GM23338 (cell line): Measurements from ENCODE around the gene THSD8. TPM values are rescaled to one million over a fixed set of nuclear protein-coding genes. Genes with fewer than 3 reads are reported as not detected.
A peak's percentile ranks its signal among the peaks of the same experiment; 100 is the strongest.

Experiments
- ATAC-seq: fragments of 200-7000 bp; cut with Tn5 transposase; 3 replicates; pipeline ENCODE4 v1.9.1; 2020
- DNase-seq: peaks from one replicate; pipeline ENCODE4 v3.0.0-alpha.2; 2015; ENCODE audit warnings: low spot score
- H2AFZ ChIP-seq: fragments of 200-600 bp; sonication (generic); 2 replicates; pipeline ENCODE4 v1.8.0; 2016; ENCODE audit warnings: antibody characterized with exemption, mild to moderate bottlenecking, moderate library complexity
- H3F3A ChIP-seq: fragments of 200-600 bp; sonication (generic); replicated peaks from 2 replicates; pipeline ENCODE4 v1.8.0; 2017; ENCODE audit warnings: antibody characterized with exemption, mixed run types, low read depth
- H3K27ac ChIP-seq: fragments of 200-600 bp; sonication (generic); 2 replicates; pipeline ENCODE4 v1.6.1; 2016; ENCODE audit warnings: low read depth
- H3K27me3 ChIP-seq: fragments of 200-600 bp; sonication (generic); 2 replicates; pipeline ENCODE4 v1.8.0; 2016; ENCODE audit warnings: mild to moderate bottlenecking, mixed run types, moderate library complexity; ENCODE audit not compliant: insufficient read depth
- H3K36me3 ChIP-seq: fragments of 200-600 bp; sonication (generic); 2 replicates; pipeline ENCODE4 v1.8.0; 2016; ENCODE audit warnings: mild to moderate bottlenecking; ENCODE audit not compliant: insufficient read depth
- H3K4me1 ChIP-seq: fragments of 200-600 bp; sonication (generic); 2 replicates; pipeline ENCODE4 v1.8.0; 2016; ENCODE audit warnings: mild to moderate bottlenecking, moderate library complexity; ENCODE audit not compliant: insufficient read depth
- H3K4me2 ChIP-seq: fragments of 200-600 bp; sonication (generic); 2 replicates; pipeline ENCODE4 v1.7.1; 2017; ENCODE audit warnings: mixed run types
- H3K4me3 ChIP-seq: fragments of 200-600 bp; sonication (generic); 2 replicates; pipeline ENCODE4 v1.6.1; 2016; ENCODE audit warnings: mixed run types
- H3K79me2 ChIP-seq: fragments of 200-600 bp; sonication (generic); replicated peaks from 2 replicates; pipeline ENCODE4 v1.8.0; 2017; ENCODE audit warnings: mild to moderate bottlenecking; ENCODE audit not compliant: insufficient read depth
- H3K9me2 ChIP-seq: fragments of 200-600 bp; sonication (generic); 2 replicates; pipeline ENCODE4 v1.8.0; 2017; ENCODE audit not compliant: insufficient read depth
- H4K20me1 ChIP-seq: fragments of 200-600 bp; sonication (generic); replicated peaks from 2 replicates; pipeline ENCODE4 v1.8.0; 2017; ENCODE audit warnings: mild to moderate bottlenecking; ENCODE audit not compliant: insufficient read depth
- H3K27ac Mint-ChIP-seq: 2 replicates; pipeline ENCODE4 v1.8.0; 2020; ENCODE audit warnings: inconsistent platforms, mild to moderate bottlenecking, moderate library complexity, mixed read lengths
- H3K27me3 Mint-ChIP-seq: 3 replicates; pipeline ENCODE4 v1.8.0; 2022; ENCODE audit warnings: low read depth, mild to moderate bottlenecking, moderate library complexity, mixed read lengths, inconsistent platforms; ENCODE audit not compliant: insufficient read depth, poor library complexity
- H3K36me3 Mint-ChIP-seq: 3 replicates; pipeline ENCODE4 v1.8.0; 2021; ENCODE audit warnings: low read depth, mild to moderate bottlenecking, inconsistent platforms, moderate library complexity, mixed read lengths
- H3K4me1 Mint-ChIP-seq: 3 replicates; pipeline ENCODE4 v1.8.0; 2020; ENCODE audit warnings: mild to moderate bottlenecking, inconsistent platforms, mixed read lengths
- H3K4me3 Mint-ChIP-seq: 3 replicates; pipeline ENCODE4 v1.8.0; 2021; ENCODE audit warnings: moderate library complexity, mild to moderate bottlenecking, inconsistent platforms, mixed read lengths
- H3K9me3 Mint-ChIP-seq: 3 replicates; pipeline ENCODE4 v1.8.0; 2020; ENCODE audit warnings: moderate library complexity, mild to moderate bottlenecking, inconsistent platforms, mixed read lengths
- CREB1 ChIP-seq: fragments of 250-450 bp; sonication (Bioruptor Pico); IDR thresholded peaks from 2 replicates; pipeline ENCODE4 v1.5.0; 2020; ENCODE audit warnings: low read depth, mild to moderate bottlenecking, moderate library complexity
- CTCF ChIP-seq, 2 experiments: fragments of 200-600 bp in 1 of 2; sonication (generic) in 1 of 2; conservative IDR thresholded peaks; 2 replicates each; pipeline versions ENCODE4 v1.5.1 to v1.6.1; 2016 to 2017; ENCODE audit warnings: antibody characterized with exemption in 2 of 2, low read depth in 2 of 2, mild to moderate bottlenecking in 2 of 2, moderate library complexity in 1 of 2
- ETS1 ChIP-seq: IDR thresholded peaks from 2 replicates; pipeline ENCODE4 v1.6.1; 2016; ENCODE audit warnings: antibody characterized with exemption
- EZH2 ChIP-seq: fragments of 200-600 bp; sonication (generic); IDR thresholded peaks from one replicate; pipeline ENCODE4 v1.8.0; 2017; ENCODE audit warnings: antibody characterized with exemption, mild to moderate bottlenecking, low read depth; ENCODE audit not compliant: unreplicated experiment
- EZH2phosphoT487 ChIP-seq: fragments of 200-600 bp; sonication (generic); IDR thresholded peaks from one replicate; pipeline ENCODE4 v1.8.1; 2018; ENCODE audit warnings: antibody characterized with exemption; ENCODE audit not compliant: unreplicated experiment
- JUNB ChIP-seq: IDR thresholded peaks from one replicate; pipeline ENCODE4 v1.6.1; 2016; ENCODE audit warnings: antibody characterized with exemption; ENCODE audit not compliant: unreplicated experiment
- NANOG ChIP-seq: IDR thresholded peaks from 2 replicates; pipeline ENCODE4 v1.6.1; 2016; ENCODE audit warnings: antibody characterized with exemption, borderline replicate concordance
- POLR2AphosphoS5 ChIP-seq: IDR thresholded peaks from 2 replicates; pipeline ENCODE4 v1.6.1; 2016; ENCODE audit warnings: antibody characterized with exemption, low read depth
- REST ChIP-seq: IDR thresholded peaks from one replicate; pipeline ENCODE4 v1.6.1; 2018; ENCODE audit warnings: antibody characterized with exemption; ENCODE audit not compliant: unreplicated experiment
- STAT1 ChIP-seq: IDR thresholded peaks from one replicate; pipeline ENCODE4 v1.6.1; 2016; ENCODE audit warnings: antibody characterized with exemption; ENCODE audit not compliant: unreplicated experiment
- ZNF114 ChIP-seq: fragments of 250-450 bp; sonication (Bioruptor Pico); IDR thresholded peaks from 2 replicates; pipeline ENCODE4 v1.5.0; 2020; ENCODE audit warnings: mild to moderate bottlenecking, moderate library complexity
- ZNF331 ChIP-seq: fragments of 250-450 bp; sonication (Bioruptor Pico); IDR thresholded peaks from 2 replicates; pipeline ENCODE4 v1.5.0; 2020; ENCODE audit warnings: low read depth, mild to moderate bottlenecking, moderate library complexity
- ZNF462 ChIP-seq: fragments of 250-450 bp; sonication (Bioruptor Pico); IDR thresholded peaks from 2 replicates; pipeline ENCODE4 v1.5.0; 2020; ENCODE audit warnings: mild to moderate bottlenecking, moderate library complexity
- polyA plus RNA-seq: library from polyadenylated mRNA; unstranded; fragments of >200 nt; fragmentation: Nextera tagmentation; extraction: Ambion mirVana; gene quantifications from 2 replicates; pipeline ENCODE4 v1.2.1, GENCODE V29; 2016
- total RNA-seq: library from RNA; depleted of rRNA; stranded (reverse); fragments of >200 nt; shearing (Covaris generic); gene quantifications from 2 replicates; pipeline ENCODE4 v1.2.3, GENCODE V29; 2014

The THSD8 gene
- total and polyA plus RNA-seq, 2 experiments from 2014 or later, result 0.38 to 38.5 TPM

- peaks cover 19% of the 10 kb centered on the region for H3K27me3 Mint-ChIP-seq
- peak overlapping the region; percentile 98 for H3K27ac Mint-ChIP-seq
Observed at GRCh38 chr19:12840091-12841079, 38.5 kb downstream of the THSD8 start.

More at GRCh38 chr19:12840091-12841079, 38.5 kb downstream of the THSD8 start:
- H3K36me3 Mint-ChIP-seq, result peaks cover 9% of the 10 kb centered on the region; the same call in 1 of the 3 replicates
- no peaks in the 10 kb centered on the region; the same call in 2 of the 3 replicates for H3K9me3 Mint-ChIP-seq
- TF ChIP-seq ZNF331 (CRISPR knock-in tag) (no peak), CREB1 (CRISPR knock-in tag) (no peak), EZH2 (no peak), STAT1 (no peak), JUNB (no peak), ZNF462 (CRISPR knock-in tag) (no peak), NANOG (no peak), EZH2phosphoT487 (no peak), ETS1 (no peak), CTCF (conservative IDR thresholded peaks at IDR 0.05; ENCODE audit: low read depth in 2 of 2) (no peak), ZNF114 (CRISPR knock-in tag) (no peak), POLR2AphosphoS5 (no peak), REST (no peak)
- peaks cover 2% of the 10 kb centered on the region; the same call in 1 of the 2 replicates for H3K27me3 ChIP-seq
- peak overlapping the region; percentile 94 for H3K4me2 ChIP-seq
- peaks cover 8% of the 10 kb centered on the region for H3K79me2 ChIP-seq
- H3K4me3 ChIP-seq, result peak overlapping the region; percentile 92
- DNase-seq (peak; percentile 98), ATAC-seq (peak; percentile 59)
- H3F3A ChIP-seq, result peaks cover 45% of the 10 kb centered on the region
- H3K4me3 Mint-ChIP-seq, result peak overlapping the region; percentile 79
- H3K4me1 ChIP-seq, result peaks cover 25% of the 10 kb centered on the region
- H3K27ac ChIP-seq, result peak overlapping the region; percentile 78
- H4K20me1 ChIP-seq, result peaks cover 11% of the 10 kb centered on the region
- H3K4me1 Mint-ChIP-seq, result peaks cover 40% of the 10 kb centered on the region
- no peaks in the 10 kb centered on the region for H3K9me2 ChIP-seq
- H3K36me3 ChIP-seq, result no peaks in the 10 kb centered on the region
- H2AFZ ChIP-seq, result no peak overlapping the region
